GM18511 (cell line): ENCODE results near the gene SMIM35.
"Not testable (repeated sequence)": the region's sequence is repeated elsewhere in the genome, so short reads cannot be mapped to it uniquely, and the experiment has no call there.

ENCODE experiments used
- ATAC-seq: cut with Tn5 transposase; IDR thresholded peaks from one replicate; pipeline ENCODE4 v1.9.1; 2021; ENCODE audit warnings: mild to moderate bottlenecking, moderate library complexity; ENCODE audit not compliant: unreplicated experiment

Gene SMIM35

DNA sequence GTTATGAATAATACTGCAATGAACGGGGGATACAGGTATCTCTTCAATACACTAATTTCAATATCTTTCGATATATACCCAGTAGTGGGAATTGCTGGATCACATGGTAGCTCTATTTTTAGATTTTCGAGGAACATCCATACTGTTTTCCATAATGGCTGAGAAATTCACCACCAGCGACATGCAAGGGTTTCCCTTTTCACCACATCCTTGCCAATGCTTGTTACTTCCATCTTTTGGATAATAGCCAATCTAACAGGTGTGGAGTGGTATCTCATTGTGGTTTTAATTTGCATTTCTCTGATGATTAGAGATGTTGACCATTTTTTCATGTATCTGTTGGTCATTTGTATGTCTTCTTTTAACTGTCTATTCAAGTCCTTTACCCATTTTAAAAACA, 94.6 kb downstream of the SMIM35 start:
- no peak for ATAC-seq

DNA sequence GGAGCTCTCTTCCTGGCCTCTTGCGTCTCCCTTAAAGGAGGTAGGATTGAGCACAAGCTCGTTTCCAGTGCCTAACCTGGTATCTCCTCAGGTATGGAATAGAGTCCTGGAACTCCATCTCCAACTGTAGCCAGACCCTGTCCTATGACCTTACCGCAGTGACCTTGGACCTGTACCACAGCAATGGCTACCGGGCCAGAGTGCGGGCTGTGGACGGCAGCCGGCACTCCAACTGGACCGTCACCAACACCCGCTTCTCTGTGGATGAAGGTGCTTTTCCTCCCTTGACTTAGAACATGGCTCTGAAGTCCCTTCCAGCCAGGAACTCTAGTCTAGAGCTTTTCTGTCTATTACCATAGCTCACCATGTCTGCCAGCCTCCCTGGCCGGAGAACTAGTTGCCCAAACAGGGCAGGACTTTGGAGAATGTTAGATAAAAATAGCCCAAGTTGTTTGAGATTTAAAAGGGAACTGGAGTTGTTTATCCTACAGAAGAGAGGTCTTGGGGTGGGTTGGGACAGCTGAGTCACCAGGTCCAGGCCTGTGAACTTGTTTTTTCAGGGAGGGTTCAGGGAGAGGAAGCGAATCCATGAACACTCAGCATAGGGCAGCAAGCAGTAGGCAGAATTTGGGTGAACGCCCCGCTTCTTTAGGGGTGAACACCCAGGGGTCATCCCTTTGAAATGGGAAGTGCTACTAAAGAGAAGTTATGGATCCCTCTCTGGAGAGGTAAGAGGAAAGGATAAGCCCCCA, 97.2 kb downstream of the SMIM35 start:
- ATAC-seq, result no peak

DNA sequence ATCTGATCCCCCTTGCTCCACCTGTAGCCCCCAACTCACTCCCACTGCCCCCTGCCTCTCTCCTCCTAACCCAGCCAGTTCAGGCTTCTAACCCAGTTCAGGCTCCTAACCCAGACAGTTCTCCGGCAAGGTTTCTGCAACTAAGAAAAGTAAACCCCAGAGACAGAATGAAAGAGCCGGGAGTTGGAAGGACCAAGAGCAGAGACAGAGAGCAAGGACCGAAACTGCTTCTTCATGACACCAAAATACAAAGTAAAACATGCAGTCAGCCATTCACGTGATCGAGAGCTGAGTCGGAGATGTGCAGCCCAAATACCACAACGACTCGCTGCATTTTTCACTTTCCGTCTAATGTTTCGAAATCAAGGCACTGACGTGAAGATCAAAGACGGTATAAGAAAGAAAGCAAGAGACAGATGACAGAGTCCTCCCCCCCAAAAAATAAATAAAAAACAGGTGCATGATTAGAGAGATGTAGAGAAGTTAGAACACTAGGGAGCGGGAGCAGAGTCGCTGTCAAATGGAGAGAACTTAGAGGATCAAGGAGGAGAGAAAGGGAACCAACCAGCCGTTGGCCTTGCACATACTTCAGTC, 99.7 kb downstream of the SMIM35 start:
- peak; percentile 53 for ATAC-seq

DNA sequence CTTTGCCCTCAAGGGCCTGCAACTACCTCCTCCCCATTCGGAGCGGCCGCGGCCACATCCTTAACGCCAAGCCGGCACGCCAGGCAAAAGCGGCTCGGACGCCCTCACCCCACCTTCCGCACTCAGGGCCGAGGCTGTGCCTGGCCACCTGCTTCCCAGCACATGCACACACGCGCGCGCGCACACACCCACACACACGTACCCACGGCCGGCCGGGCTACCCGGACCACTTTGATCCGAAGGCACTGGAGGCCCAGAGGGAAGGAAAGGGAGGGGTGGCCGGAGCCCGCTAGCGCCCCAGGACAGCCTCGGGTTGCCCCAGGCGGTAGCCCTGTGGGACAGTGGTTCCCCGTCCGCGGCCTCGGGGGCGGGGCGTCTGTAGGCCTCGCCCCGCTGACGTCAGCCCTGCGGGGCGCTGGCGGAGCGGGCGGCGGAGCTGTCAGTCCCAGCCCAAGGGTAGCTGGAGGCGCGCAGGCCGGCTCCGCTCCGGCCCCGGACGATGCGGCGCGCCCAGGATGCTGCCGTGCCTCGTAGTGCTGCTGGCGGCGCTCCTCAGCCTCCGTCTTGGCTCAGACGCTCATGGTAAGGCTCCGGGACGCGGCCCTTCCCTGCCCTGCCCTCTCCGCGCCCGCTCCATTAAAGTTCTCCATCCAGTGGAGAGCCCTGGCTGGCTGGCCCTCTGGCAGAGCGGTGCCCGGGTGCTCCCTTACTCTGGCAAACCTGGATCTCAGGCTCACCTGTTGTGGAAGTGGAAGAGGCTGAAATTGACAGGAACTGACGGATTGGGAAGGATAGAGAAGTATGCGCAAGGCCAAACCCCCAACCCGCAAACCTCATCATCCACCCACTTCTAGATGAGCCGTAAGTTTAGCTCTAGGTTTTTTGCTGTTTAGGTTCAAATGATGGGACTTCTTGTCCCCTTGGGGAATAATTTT, 100.5 kb downstream of the SMIM35 start, which contains the start of gene IL10RA:
Gene IL10RA, plus strand, starts transcription at position 442 of the 935 bp plus-strand sequence. Its CDS starts 74 bp downstream, at position 516.
- ATAC-seq, result peak; percentile 90

DNA sequence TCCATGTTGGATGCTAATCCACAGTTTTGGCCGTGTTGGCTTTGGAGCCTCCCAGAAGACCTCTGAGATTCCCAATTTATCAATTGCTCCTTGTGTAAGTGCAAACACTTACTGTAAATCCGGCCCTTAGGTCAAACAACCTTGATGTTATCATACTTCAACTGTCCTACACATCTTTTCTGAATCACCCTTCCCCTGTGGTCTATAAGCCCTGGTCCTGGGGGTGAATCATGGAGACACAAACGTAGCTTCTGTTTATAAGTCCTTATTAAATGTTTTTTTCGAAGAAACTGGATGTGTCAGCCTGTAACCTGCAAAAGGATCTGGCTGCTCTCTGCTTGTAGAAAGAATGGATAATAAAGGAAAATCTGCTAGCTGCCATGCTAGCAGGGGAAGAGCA, 102.3 kb downstream of the SMIM35 start:
- no peak for ATAC-seq

DNA sequence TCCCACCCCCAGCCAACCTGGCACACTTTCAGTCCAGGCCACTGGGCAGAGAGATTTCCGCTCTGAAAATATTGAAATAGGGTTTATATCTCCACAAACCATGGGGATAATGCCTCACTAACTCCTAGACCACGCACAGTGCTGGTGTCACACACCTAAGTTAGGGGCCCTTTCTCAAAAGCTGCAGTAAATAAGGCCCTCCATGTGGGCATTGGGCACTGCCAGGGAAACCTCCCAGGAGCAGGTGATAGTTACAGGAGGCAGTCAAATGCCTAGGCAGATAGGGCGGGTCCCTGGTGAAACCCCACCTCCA, 103.6 kb downstream of the SMIM35 start:
- no peak for ATAC-seq

DNA sequence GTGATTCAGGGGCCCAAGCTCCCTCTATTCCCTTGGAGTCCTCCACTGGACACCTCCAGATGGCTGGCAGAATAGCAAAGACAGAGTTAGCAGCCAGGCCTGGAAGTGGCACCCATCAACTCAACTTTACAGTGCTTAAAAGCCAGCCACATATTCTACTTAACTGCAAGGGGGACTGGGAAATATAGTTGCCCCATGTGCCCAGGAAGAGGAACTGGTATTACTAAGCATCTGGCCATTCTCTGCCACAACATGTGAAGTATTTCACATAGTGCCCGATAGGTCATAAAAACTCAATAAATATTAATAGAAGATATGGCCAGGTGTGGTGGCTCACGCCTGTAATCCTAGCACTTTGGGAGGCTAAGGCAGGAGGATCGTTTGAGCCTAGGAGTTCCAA, 106.0 kb downstream of the SMIM35 start:
- no peak for ATAC-seq

DNA sequence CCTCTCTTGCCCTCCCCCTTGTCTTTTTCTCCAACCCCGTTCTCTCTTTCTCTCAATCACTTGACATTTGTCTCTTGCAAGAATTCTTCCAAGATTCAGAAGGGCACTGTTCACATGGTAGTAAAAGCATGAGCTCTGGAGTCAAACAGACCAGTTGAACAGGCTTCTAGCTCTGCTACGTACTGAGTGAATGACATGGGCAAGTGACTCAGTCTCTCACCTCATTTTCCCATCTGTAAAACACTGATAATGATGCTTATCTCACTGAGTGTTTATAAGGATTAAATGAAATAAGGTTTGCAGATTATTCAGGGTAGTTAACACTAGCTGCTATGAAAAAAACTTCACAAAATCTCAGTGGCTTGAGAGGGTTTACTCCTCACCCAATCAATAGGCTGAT, 106.5 kb downstream of the SMIM35 start:
- no peak for ATAC-seq

DNA sequence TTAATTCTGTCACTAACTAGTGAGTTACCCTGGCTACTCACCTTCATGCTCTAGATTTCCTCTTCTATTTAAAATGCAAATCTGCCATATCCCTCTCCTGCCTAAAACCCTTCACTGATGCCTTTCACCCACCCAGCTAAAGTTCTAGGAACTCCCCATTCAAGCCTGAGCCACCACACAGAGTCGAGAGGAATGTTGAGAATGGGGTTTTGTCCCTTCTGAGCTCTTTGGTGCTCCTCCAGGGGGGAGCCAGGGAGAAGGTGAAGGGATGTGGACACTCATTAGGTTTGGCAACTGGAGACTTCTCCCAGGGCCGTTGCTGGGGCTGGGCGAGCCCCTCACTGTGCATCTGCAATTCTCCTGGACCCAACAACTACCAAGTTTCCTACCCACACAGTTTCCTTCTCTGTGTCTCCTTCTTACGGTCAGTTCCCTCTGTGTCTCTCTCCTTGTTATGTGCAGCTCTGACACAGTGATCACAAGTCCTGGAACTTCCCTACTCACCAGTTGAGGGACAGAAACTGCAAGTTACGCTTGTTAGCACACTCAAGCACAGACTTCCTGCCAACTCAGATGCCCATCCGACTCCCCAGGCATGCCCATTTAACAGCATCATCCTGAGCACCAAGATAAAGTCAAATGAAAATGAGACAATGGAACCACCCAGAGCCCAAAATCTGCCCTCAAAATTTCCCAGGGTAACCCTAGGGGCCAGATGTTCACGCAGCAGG, 107.1 kb downstream of the SMIM35 start:
- no peak for ATAC-seq

DNA sequence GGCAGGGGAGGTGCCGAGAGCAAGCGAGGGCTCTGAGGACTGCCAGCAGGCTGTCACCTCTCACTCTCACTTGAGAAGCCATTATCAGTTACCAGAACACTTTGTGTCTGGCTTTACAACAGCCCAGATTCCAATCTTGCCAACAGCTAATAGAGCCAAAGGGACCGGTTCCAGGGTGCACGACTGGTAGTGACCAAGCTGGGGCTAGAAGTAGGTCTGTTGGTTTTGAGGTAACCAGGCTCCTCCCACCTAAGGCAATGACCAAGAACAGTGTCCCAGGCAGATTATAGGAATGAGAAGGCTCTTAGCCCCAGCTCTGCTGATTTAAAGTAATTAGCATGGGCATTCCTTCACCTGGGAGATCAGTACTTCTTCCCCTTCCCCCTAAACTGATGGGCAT, 107.8 kb downstream of the SMIM35 start:
- ATAC-seq, result no peak

DNA sequence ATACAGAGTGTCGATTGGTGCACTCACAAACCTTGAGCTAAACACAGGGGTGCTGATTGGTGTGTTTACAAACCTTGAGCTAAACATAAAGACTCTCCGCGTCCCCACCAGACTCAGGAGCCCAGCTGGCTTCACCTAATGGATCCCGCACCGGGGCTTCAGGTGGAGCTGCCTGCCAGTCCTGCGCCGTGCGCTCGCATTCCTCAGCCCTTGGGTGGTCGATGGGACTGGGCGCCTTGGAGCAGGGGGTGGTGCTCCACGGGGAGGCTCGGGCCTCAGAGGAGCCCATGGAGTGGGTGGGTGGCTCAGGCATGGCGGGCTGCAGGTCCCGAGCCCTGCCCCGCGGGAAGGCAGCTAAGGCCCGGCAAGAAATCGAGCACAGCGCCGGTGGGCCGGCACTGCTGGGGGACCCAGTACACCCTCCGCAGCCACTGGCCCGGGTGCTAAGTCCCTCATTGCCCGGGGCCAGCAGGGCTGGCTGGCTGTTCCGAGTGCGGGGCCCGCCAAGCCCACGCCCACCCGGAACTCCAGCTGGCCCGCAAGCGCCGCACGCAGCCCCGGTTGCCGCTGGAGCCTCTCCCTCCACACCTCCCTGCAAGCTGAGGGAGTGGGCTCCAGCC, 108.4 kb downstream of the SMIM35 start:
- not testable (repeated sequence) for ATAC-seq

DNA sequence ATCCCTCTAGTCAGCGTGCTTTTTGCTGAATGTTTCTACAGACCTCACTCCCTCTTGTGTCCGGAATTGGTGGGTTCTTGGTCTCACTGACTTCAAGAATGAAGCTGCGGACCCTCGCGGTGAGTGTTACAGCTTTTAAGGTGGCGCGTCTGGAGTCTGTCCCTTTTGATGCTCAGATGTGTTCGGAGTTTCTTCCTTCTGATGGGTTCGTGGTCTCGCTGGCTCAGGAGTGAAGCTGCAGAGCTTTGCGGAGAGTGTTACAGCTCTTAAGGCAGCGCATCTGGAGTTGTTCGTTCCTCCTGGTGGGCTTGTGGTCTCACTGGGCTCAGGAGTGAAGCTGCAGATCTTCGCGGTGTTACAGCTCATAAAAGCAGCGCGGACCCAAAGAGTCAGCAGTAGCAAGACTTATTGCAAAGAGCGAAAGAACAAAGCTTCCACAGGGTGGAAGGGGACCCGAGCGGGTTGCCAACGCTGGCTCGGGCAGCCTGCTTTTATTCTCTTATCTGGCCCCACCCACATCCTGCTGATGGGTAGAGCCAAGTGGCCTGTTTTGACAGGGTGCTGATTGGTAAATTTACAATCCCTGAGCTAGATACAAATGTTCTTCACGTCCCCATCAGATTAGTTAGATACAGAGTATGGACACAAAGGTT, 109.0 kb downstream of the SMIM35 start:
- not testable (repeated sequence) for ATAC-seq

DNA sequence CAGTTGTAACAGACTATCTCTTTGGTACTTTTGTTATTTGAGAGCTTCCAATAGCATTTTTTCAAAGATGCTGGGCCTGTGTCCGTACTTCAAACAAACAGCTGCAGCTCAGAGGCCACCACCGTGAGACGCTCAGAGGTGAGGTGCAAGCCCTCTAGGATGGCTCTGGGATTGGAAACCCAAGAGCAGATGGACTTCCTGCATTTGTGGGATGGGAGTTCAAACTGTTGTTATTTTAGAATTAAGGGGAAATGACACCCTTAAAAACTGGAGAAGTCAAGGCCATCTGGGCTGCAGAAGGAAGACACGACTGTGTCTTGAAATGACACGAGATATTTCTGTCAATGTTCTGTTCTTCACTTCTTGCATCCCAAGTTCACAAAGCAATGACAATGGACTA, 109.7 kb downstream of the SMIM35 start:
- ATAC-seq, result no peak

DNA sequence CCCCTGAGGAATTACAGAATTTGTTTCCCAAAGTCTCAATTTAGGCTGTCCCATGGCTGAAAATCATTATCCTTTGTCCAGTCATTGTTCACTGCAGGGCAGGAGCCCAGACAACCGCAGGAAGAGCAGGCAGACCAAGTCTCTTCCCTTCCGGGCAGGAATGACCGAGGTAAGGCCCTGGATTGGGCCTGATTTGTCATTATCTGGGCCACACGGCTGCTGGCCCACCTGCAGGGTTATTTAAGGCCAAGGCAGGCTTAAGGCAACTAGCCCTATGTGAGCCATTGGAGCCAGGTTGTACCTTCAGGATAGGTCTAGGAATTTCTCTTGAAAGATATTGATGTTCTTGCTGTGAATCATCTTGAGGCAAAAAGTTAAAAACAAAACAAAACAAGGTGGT, 110.3 kb downstream of the SMIM35 start:
- ATAC-seq, result no peak

DNA sequence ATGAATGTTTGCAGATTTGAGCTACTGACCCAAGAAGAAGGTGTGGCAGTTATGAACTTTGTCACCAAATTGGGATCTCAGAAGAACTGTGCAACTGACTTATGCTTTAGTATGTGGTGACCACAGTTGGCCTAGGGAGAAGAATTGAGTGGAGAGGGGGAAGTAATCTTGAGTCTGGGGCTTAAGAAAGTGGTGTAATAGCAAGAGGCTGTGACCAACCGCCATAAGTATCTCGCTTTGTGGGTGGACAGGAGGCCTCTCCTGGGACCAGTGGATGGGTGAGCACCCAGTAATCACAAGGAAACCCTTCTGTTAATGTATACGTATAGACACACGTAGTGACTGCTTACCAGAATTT, 113.3 kb downstream of the SMIM35 start:
- no peak for ATAC-seq

DNA sequence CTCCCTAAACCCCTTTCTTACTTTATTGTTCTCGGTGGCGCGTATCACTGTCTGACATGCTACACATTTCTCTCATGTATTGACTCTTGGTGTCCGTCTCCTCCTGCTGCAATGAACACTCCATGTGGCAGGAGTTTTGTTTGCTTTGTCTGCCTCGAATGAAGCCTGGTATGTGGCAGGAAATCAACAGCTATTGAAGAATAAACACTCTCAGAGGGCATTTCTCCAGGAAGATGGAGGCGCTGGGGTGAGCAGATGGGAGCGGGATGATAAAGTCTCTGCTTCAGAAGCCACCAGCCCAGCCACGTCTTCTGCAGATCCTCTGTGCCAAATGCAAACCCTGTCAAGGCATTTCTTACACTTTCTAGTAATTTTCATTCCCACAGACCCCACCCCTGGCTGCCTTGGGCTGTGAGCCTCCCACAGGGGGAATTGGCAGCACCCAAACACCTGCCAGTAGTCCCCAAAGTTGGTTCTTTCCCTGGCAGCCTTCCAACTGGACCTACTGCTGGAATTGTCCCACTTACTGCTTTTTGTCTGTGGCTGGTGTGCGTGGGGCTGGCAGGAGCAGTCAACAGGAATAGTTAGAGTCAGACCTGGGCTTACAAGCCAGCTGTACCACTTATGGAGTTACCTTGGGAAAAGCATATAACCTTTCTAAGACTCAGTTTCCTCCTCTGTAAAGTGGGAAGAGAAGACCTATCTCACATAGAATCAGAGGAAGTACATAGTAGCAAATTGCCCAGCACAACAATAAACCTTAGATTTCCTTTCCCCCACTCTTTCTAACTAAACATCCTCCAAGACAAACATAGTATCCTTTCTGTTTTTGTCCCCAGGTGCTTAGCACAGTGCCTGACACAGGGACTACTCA, 113.9 kb downstream of the SMIM35 start:
- no peak for ATAC-seq

DNA sequence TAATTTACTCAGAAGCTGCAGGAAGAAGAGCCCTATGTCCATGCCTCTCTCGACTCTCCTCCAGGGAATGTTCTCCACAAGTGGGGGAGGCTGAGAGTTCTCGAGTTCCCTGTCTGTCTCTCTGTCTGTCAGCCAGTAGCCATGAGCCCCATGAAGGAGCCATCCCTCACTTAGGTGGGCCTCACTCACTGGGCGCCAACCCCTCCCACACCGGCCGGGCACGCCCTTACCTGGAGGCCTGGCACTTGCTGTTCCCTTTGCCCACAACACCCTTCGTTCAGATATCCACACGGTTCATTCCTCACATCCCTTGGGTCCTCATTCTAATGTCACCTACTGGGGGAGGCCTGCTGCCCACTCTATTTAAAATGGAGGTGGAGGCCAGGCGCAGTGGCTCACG, 114.7 kb downstream of the SMIM35 start:
- no peak for ATAC-seq

DNA sequence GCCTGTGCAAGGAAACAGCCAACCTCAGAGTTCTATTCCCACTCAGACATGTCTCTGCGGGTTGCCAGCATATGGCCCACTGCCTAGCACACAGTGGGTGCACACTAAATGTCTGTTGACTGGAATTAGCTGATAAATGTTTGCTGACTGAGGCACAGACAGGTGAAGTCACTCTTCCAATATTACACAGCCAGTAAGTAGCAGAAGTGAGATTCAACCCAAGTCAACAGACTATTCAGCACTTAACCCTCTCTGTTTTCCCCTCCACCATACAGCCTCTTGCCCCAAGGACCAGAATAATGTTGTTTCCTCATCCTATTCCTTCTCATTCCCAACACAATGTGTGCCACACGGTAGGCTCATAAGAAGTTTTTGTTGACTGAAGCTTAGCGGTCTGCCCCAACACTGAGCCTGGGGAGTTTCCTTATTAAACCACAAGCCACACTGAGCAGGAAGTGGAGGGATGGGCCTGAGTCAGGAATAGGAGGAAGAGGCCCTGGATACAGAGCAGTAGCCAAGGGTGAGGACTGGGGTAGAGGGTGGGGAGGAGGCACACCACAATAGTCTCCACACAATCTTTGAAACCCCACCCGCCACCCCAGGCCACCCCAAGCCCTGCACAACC, 116.3 kb downstream of the SMIM35 start:
- no peak for ATAC-seq
